NCI-H446 treated with DMSO at 0.1 percent for 48 hours (cell line): ENCODE measurements around the gene TAS2R43.
A peak's percentile ranks its signal among the peaks of the same experiment; 100 is the strongest.
"Not testable (repeated sequence)": the region's sequence is repeated elsewhere in the genome, so short reads cannot be mapped to it uniquely, and the experiment has no call there.

Experiments
- DNase-seq: peaks from one replicate; lab custom pipeline; 2025; lab: John Stamatoyannopoulos, UW

TAS2R43 gene, protein sequence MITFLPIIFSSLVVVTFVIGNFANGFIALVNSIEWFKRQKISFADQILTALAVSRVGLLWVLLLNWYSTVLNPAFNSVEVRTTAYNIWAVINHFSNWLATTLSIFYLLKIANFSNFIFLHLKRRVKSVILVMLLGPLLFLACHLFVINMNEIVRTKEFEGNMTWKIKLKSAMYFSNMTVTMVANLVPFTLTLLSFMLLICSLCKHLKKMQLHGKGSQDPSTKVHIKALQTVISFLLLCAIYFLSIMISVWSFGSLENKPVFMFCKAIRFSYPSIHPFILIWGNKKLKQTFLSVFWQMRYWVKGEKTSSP

DNA sequence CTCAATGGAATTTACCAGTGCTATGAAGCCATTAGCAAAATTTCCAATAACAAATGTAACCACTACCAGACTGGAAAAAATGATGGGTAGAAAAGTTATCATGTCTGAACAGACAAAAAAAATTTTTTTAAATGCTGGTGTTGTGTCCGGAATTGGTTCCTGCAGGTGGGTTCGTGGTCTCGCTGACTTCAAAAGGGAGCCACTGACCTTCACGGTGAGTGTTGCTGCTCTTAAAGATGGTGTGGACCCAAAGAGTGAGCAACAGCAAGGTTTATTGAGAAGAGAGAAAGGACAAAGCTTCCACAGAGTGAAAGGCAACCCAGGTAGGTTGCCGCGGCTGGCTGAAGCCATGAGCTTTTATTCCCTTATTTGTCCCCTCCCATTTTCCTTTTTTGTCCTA is at the start of gene TAS2R43:
TSS of gene TAS2R43 (minus strand) at position 186 of the 400 bp plus-strand sequence. CDS start at position 102, 84 bp downstream.
- DNase-seq, result no peak

DNA sequence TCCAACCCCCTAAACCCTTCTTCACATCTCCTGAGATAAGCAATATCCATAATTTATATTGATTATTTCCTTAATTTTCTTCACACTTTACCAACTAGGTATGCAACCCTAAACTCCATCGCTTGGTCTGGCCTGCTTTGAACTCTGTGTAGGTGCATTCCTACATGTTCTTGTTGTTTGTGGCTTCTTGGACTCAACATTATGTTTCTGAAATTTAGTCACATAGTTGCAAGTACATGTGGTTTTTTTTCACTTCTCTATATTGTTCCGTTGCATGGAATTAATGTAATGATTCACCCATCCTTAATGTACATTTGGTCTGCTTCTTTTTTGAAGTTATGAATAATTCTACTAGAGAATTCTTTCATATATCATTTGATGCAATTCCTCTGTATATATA is 44.0 kb upstream of the TAS2R43 start:
- no peak for DNase-seq

DNA sequence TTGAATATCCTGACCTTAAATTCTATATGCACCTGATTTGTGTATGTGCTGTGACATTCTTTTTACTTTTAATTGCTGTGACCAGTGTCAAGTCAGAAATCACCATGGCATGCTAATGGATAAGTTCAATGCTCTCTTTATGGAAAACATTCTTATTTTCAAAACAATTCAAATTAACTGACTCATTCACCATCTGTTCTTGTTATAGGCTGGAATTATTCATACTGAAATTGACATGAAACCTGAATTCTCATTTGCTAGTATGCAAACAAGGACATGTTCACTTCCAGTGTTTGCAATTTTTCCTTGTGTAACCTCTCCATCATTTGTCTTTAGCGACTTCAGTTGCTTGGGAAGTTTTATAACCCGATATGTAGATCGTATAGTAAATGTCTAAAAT is 42.2 kb upstream of the TAS2R43 start, which contains the start of gene TAS2R30:
TSS of gene TAS2R30 (minus strand) at position 340 of the 400 bp plus-strand sequence. CDS start 400 bp downstream, outside the sequence.
- peak; percentile 4 for DNase-seq

DNA sequence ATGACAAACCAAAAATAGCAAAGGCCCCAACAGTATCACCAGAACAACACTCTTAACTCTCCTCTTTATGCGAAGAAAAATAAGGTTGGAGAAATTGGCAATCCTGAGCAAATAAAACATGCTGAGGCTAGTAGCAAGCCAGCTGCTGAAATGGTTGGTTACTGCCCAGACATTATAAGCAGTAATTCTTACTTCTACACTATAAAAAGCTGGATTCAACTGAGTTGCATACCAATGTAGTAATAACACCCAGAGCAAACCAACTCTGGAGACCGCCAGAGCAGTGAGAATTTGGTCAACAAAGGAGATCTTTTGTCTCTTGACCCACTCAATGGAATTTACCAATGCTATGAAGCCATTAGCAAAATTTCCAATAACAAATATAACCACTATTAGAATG is 41.7 kb upstream of the TAS2R43 start:
- no peak for DNase-seq

DNA sequence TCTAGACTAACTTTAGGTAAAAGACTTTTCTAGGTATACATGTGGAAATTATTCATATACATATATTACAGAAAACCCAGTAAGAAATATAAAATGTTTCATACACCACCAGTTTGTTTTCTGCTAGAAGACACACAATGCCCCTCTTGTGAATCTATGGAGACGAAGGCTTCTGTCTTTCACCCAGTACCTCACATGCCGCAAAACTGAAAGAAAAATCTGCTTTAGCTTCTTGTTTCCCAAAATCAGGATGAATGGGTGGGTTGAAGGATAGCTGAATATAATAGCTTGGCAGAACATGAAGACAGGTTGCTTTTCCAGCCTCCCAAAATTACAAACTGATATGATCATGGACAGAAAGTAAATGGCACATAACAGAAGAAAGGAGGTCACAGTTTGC is 41.0 kb upstream of the TAS2R43 start:
- DNase-seq, result no peak

DNA sequence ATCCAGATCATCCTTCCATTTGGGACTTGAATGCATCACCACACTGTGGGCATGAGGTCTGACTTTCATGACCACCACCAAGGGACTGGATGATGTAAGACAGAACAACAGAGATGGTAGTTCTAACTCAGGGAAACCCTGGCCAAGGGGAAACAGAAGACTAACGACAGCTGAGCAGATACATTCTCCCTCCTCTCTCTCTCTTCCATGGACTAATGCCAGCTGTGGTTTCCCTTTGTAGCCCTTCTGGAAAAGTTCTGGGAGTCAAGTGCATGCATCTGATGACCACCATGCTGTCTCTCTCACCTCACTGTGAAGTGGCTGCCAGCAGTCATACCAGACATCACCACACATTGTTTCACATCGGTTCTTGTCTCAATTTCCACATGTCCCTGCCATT is 38.9 kb upstream of the TAS2R43 start:
- DNase-seq, result no peak

DNA sequence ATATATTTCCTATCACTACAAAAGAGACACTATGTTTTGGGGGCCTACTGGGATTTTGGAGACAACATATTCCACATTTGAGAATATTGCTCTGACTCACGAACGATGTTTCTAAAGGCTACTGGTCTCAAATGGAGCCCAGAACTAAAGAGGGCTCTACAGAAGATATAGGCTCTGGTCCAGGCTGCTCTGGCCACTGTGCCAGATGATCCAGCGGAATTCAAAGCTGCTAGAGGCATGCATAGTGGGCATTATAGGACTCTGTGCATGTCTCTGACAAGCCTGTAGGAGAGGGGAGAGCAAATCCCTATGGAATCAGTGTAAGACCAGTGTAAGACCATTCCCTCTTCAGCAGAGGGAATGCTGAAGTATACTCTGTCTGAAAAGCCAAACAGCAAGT is 38.3 kb upstream of the TAS2R43 start:
- no peak for DNase-seq

DNA sequence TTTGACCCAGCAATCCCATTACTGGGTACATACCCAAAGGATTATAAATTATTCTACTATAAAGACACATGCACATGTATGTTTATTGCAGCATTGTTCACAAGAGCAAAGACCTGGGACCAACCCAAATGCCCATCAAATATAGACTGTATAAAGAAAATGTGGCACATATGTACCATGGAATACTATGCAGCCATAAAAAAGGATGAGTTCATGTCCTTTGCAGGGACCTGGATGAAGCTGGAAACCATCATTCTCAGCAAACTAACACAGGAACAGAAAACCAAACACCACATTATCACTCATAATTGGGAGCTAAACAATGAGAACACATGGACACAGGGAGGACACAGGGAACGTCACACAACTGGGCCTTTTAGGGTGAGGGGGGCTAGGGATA is 22.0 kb upstream of the TAS2R43 start:
- not testable (repeated sequence) for DNase-seq

DNA sequence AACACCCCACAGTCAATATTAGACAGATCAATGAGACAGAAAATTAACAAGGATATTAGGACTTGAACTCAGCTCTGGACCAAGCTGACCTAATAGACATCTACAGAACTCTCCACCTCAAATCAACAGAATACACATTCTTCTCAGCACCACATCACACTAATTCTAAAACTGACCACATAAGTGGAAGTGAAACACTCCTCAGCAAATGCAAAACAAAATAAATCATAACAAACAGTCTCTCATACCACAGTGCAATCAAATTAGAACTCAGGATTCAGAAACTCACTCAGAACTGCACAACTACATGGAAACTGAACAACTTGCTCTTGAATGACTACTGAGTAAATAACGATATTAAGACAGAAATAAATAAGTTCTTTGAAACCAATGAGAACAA is 19.1 kb upstream of the TAS2R43 start:
- not testable (repeated sequence) for DNase-seq

DNA sequence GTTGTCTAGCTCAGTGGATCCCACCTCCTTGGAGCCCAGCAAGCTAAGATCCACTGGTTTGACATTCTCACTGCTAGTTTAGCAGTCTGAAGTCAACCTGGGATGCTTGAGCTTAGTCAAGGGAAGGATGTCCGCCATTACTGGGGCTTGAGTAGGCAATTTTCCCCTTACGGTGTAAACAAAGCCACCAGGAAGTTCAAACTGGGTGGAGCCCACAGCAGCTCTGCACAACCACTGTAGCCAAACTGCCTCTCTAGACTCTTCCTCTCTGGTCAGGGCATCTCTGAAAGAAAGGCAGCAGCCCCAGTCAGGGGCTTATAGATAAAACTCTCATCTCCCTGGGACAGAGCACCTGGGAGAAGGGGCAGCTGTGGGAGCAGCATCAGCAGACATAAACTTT is 16.7 kb upstream of the TAS2R43 start:
- DNase-seq, result no peak

DNA sequence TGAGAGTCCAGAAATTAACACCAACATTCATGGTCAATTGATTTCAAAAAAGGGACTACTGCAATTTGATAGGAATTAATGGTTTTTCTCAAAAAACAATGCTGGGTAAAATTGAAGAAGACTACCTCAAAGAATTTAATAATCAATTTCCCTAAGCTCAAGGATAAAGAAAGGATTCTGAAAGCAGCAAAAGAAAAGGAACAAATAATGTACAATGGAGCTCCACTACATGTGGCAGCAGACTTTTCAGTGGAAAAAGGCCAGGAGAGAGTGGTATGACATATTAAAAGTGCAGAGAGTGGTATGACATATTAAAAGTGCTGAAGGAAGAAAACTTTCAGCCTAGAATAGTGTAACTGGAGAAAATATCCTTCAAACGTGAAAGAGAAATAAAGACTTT is 15.6 kb upstream of the TAS2R43 start:
- no peak for DNase-seq

DNA sequence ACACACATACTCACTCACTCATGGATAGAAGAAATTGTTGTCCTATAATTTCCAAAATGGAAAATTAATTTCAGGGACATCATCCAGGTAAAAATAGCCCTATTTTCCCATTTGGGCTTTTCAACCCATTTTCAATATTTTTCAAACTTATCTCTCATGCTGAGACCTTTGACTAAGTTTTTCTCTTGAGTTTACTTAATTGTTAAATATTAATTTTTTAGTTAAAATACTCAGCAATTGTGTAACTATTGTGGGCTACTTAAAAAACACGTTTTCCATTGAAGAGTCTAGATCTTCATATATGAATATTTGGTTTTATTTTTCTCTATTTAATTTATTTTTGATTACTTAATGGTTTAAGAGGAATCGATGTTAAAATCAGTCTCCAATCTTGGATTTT is 14.2 kb upstream of the TAS2R43 start:
- no peak for DNase-seq

DNA sequence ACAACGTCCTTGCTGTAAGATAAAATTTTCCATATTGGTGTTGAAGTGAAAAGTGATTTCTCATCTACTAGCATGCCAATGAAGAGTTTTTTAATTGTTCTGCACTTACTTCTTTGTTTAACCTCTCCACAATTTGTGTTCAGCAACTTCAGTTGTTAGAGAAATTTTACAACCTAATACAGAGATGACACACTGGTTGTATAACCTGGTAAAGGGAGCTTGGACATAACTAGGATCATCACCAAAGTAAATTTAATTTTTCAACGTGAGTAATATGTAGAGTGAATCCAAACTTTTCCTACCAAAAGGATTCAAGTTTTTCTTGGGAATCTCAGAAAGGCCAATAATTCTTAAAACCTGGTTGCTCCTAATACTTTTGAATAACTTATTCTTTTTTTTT is 13.4 kb upstream of the TAS2R43 start:
- DNase-seq, result no peak

DNA sequence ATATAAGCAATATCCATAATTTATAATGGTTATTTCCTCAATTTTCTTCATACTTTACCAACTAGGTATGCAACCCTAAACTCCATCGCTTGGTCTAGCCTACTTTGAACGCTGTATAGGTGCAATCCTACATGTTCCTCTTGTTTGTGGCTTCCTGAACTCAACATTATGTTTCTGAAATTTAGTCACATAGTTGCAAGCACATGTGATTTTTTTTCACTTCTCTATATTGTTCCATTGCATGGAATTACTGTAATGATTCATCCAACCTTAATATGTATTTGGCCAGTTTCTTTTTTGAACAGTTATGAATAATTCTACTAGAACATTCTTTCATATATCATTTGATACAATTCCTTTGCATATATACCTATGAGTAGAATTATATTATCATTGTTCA is 2.8 kb upstream of the TAS2R43 start:
- not testable (repeated sequence) for DNase-seq

DNA sequence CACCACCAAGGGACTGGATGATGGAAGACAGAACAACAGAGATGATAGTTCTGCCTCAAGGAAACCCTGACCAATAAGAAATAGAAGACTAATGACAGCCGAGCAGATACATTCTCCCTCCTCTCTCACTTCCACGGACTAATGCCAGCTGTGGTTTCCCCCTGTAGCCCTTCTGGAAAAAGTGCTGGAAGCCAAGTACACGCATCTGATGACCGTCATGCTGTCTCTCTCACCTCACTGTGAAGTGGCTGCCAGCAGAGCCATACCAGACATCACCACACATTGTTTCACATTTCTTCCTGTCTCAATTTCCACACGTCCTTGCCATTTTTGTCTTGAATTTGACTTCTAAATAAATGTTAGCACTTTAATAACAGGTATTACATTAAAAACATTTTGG is 2.9 kb downstream of the TAS2R43 start:
- no peak for DNase-seq

DNA sequence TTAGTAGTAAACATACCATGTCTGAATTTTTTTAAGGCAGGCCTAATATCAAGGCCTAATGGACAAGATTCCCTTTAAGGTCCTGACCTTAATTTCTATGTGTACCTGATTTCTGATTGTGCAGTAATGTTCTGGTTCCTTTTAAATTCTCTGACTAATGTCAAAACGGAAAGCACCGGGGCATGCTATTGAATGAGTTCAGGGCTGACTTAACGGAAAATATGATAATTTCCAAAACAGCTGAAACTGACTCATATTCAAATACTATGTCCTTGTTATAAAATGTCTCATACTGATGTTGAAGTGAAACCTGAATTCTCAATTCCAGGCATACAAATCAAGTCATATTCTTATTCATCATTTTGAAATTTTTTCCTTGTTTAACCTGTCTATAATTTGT is 6.7 kb downstream of the TAS2R43 start:
- no peak for DNase-seq

DNA sequence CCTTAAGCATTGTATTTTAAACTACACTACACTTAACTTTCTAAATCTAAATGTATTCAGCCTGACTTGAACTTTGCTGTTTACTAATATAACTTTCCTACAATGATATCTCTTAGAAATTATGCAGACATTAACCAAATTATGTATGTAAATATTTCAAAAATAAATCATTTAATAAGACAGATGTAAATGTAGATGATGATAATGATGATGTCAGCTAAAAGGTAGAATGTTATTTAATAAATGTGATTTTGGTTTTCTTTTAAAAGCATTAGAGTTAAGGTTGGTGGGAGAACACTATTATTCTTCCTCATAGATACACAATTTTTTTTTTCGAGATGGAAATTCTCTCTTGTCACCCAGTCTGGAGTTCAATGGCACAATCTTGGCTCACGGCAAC is 10.1 kb downstream of the TAS2R43 start:
- no peak for DNase-seq

DNA sequence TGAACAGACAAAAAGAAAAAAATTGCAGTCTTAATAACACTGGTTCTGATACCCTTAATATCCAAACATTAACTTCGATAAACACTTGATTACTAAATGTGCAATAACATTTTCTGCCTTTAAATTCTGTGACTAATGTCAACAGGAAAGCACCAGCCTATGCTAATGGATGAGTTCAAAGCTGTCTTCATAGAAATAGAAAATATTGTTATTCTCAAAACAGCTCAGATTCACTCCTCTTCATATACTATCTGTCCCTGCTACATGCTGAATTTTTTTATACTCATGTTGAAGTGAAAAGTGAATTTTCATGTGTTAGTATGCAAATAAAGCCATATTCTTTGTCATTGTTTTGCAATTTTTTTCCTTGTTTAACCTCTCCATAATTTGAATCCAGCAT is 13.9 kb downstream of the TAS2R43 start:
- DNase-seq, result no peak

DNA sequence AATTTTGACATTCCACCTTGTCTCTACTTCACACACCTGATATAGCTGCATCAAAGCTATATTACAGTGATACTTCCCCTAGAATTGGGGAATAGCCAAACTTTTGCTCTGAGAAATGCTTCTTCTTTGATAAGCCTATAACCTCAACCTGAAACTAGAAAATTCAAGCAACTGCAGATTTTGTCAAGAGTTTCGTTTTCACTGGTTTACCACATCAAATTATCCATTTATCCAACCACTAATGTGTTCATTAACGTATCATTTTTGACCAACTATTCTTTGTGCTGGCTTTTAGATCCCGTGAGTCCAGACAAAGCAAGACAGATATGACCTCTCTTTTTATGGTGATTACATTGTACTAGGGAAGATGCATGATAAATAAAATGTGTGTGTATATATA is 16.5 kb downstream of the TAS2R43 start:
- DNase-seq, result no peak

DNA sequence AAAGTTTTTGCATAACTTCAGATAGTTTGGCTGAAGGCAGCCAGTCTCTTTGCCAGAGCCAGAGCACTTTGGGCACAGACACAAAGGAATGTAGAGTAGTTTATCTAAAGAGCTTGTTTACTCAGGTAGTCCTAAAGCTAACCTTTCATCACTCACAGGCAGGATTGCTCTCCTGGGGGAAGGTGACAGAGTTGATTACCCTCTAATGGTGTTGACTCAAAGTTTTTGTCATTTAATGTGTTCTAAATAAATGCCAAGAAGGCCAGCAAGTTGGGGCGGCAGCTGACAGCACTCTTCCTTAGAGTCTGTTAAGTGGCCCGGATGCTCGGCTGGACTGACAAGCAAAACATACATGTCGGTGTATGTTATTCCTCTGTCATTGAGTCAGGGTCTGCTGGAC is 20.7 kb downstream of the TAS2R43 start:
- DNase-seq, result no peak

DNA sequence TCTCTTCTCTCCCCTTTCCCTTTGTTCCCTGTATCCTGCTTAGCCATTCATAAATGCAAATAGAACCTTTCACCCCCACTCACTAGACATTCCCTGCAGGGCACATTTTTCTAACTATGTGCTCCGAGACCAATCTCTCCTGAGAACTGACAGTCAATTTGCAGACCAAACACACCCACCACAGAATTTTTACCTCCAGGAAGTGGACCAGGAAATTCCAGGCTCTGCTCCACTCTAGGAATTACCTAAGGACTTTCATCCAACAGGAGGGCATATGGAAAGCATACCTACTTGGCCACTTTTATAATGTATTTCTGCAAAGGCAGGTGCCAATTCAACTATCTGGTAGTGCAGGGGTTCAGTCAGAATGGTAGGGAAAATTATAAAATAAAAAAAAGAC is 21.1 kb downstream of the TAS2R43 start:
- DNase-seq, result no peak

DNA sequence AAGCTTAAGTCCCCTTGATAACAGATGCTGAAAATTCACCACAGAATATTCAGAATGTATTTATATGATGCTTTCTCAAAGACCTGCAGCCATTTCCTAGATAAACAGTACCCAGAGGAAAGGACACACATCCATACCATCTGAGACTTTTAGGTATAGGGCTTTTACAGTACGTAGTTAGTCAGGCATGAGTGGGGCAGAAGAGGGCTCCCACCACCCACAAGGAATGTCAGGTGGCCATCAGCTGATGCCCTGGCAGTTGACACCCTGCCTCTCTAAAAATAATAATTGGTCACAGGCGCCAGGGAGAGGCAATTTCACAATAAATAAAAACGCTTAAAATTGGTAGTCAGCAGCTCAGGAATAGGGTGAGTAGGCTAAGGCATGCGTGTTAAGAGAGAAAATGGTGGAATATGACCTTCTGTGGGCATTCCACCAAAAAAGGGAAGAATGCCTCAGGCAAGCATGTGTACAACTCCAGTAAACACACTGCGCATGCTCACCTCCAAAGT is 22.2 kb downstream of the TAS2R43 start:
- no peak for DNase-seq

DNA sequence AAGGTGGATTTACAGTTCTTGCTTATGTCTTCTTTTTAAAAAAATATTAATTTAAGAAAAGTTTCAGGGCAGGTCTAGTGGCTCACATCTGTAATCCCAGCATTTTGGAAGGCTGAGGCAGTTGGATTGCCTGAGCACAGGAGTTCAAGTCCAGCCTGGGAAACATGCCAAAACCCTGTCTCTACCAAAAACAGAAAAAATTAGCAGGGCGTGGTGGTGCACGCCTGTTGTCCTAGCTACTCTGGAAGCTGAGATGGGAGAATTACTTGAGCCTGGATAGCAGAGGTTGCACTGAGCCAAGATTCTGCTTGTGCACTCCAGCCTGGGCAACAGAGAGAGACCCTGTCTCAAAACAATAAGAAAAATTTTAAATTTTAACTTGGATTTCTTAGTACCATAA is 24.6 kb downstream of the TAS2R43 start:
- peak; percentile 40 for DNase-seq

DNA sequence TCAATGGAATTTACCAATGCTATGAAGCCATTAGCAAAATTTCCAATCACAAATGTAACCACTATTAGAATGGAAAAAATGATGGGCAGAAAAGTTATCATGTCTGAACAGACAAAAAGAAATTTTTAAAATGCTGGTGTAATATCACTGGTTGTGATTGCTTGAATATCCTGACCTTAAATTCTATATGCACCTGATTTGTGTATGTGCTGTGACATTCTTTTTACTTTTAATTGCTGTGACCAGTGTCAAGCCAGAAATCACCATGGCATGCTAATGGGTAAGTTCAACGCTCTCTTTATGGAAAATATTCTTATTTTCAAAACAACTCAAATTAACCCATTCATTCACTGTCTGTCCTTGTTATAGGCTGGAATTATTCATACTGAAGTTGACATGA is 29.9 kb downstream of the TAS2R43 start, which contains the start of gene TAS2R46:
TSS of gene TAS2R46 (minus strand) at position 101 of the 400 bp plus-strand sequence. CDS start at position 101, 0 bp downstream.
- DNase-seq, result not testable (repeated sequence)
